Lower lobe of right lung (tissue), 2 donors: ENCODE measurements around the gene U2AF1L4. TPM values are rescaled to one million over a fixed set of nuclear protein-coding genes. Genes with fewer than 3 reads are reported as not detected.

Experiments used
- ATAC-seq, 2 donors: fragments of 200-7000 bp; cut with Tn5 transposase; one replicate each; pipeline ENCODE4 v1.9.1; 2020 to 2022; ENCODE audit warnings: mild to moderate bottlenecking in 2 of 2, moderate library complexity in 2 of 2
- DNase-seq: peaks from one replicate; pipeline ENCODE4 v3.0.0-alpha.2; 2020
- H3K27ac ChIP-seq: fragments of 200-600 bp; one replicate; pipeline ENCODE4 v1.8.0; 2022
- H3K27me3 ChIP-seq: fragments of 200-600 bp; one replicate; pipeline ENCODE4 v1.8.0; 2022; ENCODE audit warnings: low read depth
- H3K36me3 ChIP-seq: fragments of 200-600 bp; one replicate; pipeline ENCODE4 v1.8.0; 2022; ENCODE audit warnings: mild to moderate bottlenecking
- H3K4me1 ChIP-seq: fragments of 200-600 bp; one replicate; pipeline ENCODE4 v1.8.0; 2022
- H3K4me3 ChIP-seq: fragments of 200-600 bp; one replicate; pipeline ENCODE4 v1.8.0; 2022; ENCODE audit warnings: mild to moderate bottlenecking
- H3K9me3 ChIP-seq: fragments of 200-600 bp; one replicate; pipeline ENCODE4 v1.8.0; 2022
- CTCF ChIP-seq: fragments of 200-600 bp; IDR thresholded peaks from one replicate; pipeline ENCODE4 v1.8.0; 2022; ENCODE audit warnings: antibody characterized with exemption, mild to moderate bottlenecking
- intact Hi-C: fragments of 100-400 bp; cut with DNase I; formaldehyde crosslinking; loops from one replicate; pipeline ENCODE4 v1.11.0; 2022
- total RNA-seq: library from RNA; stranded (reverse); fragmentation: NEBNext Ultra II Directional; extraction: Animal tissue kit (Norgen Biotek cat#: 25700); gene quantifications from one replicate; pipeline ENCODE4 v1.2.1, GENCODE V29; 2021
- donor health status: DM: no; HTN: yes; CAD: no; lungs with severe emphysema.

U2AF1L4 gene
- total RNA-seq, 1 donor from 2014 or later = 20.3 TPM

- DNase-seq = no peak
- intact Hi-C loops = no loop called here
- H3K4me3 ChIP-seq = no peak overlapping the region
- H3K27ac ChIP-seq = no peak overlapping the region
- H3K4me1 ChIP-seq = no peaks in the 10 kb centered on the region
- peaks cover 13% of the 10 kb centered on the region for H3K36me3 ChIP-seq
- no peaks in the 10 kb centered on the region for H3K9me3 ChIP-seq
- no peak for ATAC-seq
- TF ChIP-seq CTCF = no peak
- H3K27me3 ChIP-seq = no peaks in the 10 kb centered on the region
Measured at GRCh38 chr19:35782589-35782988, 37.4 kb upstream of the U2AF1L4 start.

GRCh38 chr19:35781650-35782049 lies 36.4 kb upstream of the U2AF1L4 start:
- peaks cover 13% of the 10 kb centered on the region for H3K36me3 ChIP-seq
- ATAC-seq = no peak
- no peaks in the 10 kb centered on the region for H3K9me3 ChIP-seq
- peaks cover under 1% of the 10 kb centered on the region for H3K4me1 ChIP-seq
- no peak for DNase-seq
- intact Hi-C loops = no loop called here
- no peaks in the 10 kb centered on the region for H3K27me3 ChIP-seq
- H3K4me3 ChIP-seq = no peak overlapping the region
- no peak for TF ChIP-seq CTCF
- H3K27ac ChIP-seq = no peak overlapping the region

- H3K36me3 ChIP-seq = peaks cover 13% of the 10 kb centered on the region
- H3K27me3 ChIP-seq = no peaks in the 10 kb centered on the region
- no peak for DNase-seq
- no peaks in the 10 kb centered on the region for H3K9me3 ChIP-seq
- no peak overlapping the region for H3K27ac ChIP-seq
- H3K4me1 ChIP-seq = peaks cover 10% of the 10 kb centered on the region
- intact Hi-C loops = no loop called here
- no peak for TF ChIP-seq CTCF
- ATAC-seq = no peak
- H3K4me3 ChIP-seq = no peak overlapping the region
Measured at GRCh38 chr19:35780717-35781116, 35.5 kb upstream of the U2AF1L4 start.

- Histone ChIP-seq H3K27ac (no peak overlapping the region), H3K9me3 (no peaks in the 10 kb centered on the region), H3K36me3 (peaks cover 13% of the 10 kb centered on the region), H3K4me3 (no peak overlapping the region), H3K4me1 (peaks cover 11% of the 10 kb centered on the region), H3K27me3 (no peaks in the 10 kb centered on the region)
- no peak for TF ChIP-seq CTCF
- no peak for DNase-seq
- ATAC-seq = no peak
- intact Hi-C loops = no loop called here
Measured at GRCh38 chr19:35780058-35780457, 34.8 kb upstream of the U2AF1L4 start.

- H3K27me3 ChIP-seq = no peaks in the 10 kb centered on the region
- no peak for ATAC-seq
- H3K36me3 ChIP-seq = peaks cover 13% of the 10 kb centered on the region
- DNase-seq = no peak
- H3K4me3 ChIP-seq = no peak overlapping the region
- intact Hi-C loops = no loop called here
- no peak overlapping the region for H3K27ac ChIP-seq
- peaks cover 17% of the 10 kb centered on the region for H3K4me1 ChIP-seq
- no peaks in the 10 kb centered on the region for H3K9me3 ChIP-seq
- TF ChIP-seq CTCF = no peak
Measured at GRCh38 chr19:35779033-35779432, 33.8 kb upstream of the U2AF1L4 start.

- Histone ChIP-seq H3K27ac (no peak overlapping the region), H3K36me3 (peaks cover 13% of the 10 kb centered on the region), H3K4me1 (peaks cover 17% of the 10 kb centered on the region), H3K4me3 (no peak overlapping the region), H3K9me3 (no peaks in the 10 kb centered on the region), H3K27me3 (no peaks in the 10 kb centered on the region)
- no peak for TF ChIP-seq CTCF
- DNase-seq (no peak), ATAC-seq (no peak)
- intact Hi-C loops = no loop called here
Measured at GRCh38 chr19:35777961-35778360, 32.7 kb upstream of the U2AF1L4 start.
